A673 (cell line): Measurements from ENCODE around the gene PIGS. TPM values are rescaled to one million over a fixed set of nuclear protein-coding genes. Genes with fewer than 3 reads are reported as not detected.
"Not testable (repeated sequence)": the region's sequence is repeated elsewhere in the genome, so short reads cannot be mapped to it uniquely, and the experiment has no call there.

Experiments
- BruUV-seq: library from RNA; stranded (reverse); fragments of 400-500 nt; replicated peaks from 2 replicates; lab custom pipeline; 2021; lab: Mats Ljungman, UMichigan
- CTCF ChIA-PET: fragments of 300-600 bp; sonication (Branson Sonifier 250); formaldehyde crosslinking; loops from one replicate; lab custom pipeline; 2022; ENCODE audit warnings: antibody characterized with exemption; lab: Charles Lee
- POLR2A ChIA-PET: fragments of 300-600 bp; sonication (Branson Sonifier 250); formaldehyde crosslinking; loops from one replicate; lab custom pipeline; 2022; ENCODE audit warnings: antibody characterized with exemption; ENCODE audit not compliant: low non-redundant PET; lab: Charles Lee
- DNase-seq: peaks from one replicate; pipeline ENCODE4 v3.0.0-alpha.2; 2015; ENCODE audit warnings: low spot score
- H3K27ac ChIP-seq: fragments of 200-600 bp; sonication (generic); 2 replicates; pipeline ENCODE4 v1.5.1; 2016; ENCODE audit warnings: mixed run types, low read depth, mild to moderate bottlenecking, mixed read lengths, antibody characterized with exemption, low read length; ENCODE audit not compliant: poor library complexity, severe bottlenecking
- H3K27me3 ChIP-seq: fragments of 200-600 bp; sonication (generic); replicated peaks from 2 replicates; pipeline ENCODE4 v1.6.1; 2017; ENCODE audit warnings: mixed run types, low read depth, mild to moderate bottlenecking, mixed read lengths, antibody characterized with exemption, low read length; ENCODE audit not compliant: insufficient read depth, poor library complexity
- H3K36me3 ChIP-seq: fragments of 200-600 bp; sonication (generic); 2 replicates; pipeline ENCODE4 v1.6.1; 2016; ENCODE audit warnings: mixed run types, mild to moderate bottlenecking, mixed read lengths, antibody characterized with exemption, low read length; ENCODE audit not compliant: insufficient read depth, poor library complexity, severe bottlenecking
- H3K4me1 ChIP-seq: fragments of 200-600 bp; sonication (generic); 2 replicates; pipeline ENCODE4 v1.6.1; 2017; ENCODE audit warnings: mixed run types, mild to moderate bottlenecking, mixed read lengths, antibody characterized with exemption, low read length; ENCODE audit not compliant: insufficient read depth, poor library complexity, severe bottlenecking
- H3K4me3 ChIP-seq: fragments of 200-600 bp; sonication (generic); 2 replicates; pipeline ENCODE4 v1.5.1; 2016; ENCODE audit warnings: low read depth, mixed run types, mild to moderate bottlenecking, mixed read lengths, low read length; ENCODE audit not compliant: poor library complexity, severe bottlenecking
- H3K9me3 ChIP-seq: fragments of 200-600 bp; sonication (generic); 2 replicates; pipeline ENCODE4 v1.6.1; 2016; ENCODE audit warnings: mixed run types, low read depth, mild to moderate bottlenecking, mixed read lengths, antibody characterized with exemption, low read length; ENCODE audit not compliant: poor library complexity, severe bottlenecking
- CTCF ChIP-seq: fragments of 300-800, 200-600 bp; sonication (generic); conservative IDR thresholded peaks from 2 replicates; pipeline ENCODE4 v1.5.1; 2017; ENCODE audit warnings: low read depth, mild to moderate bottlenecking, antibody characterized with exemption, low read length, moderate library complexity, mixed read lengths
- EZH2 ChIP-seq: fragments of 200-600 bp; sonication (generic); IDR thresholded peaks from 2 replicates; pipeline ENCODE4 v1.6.1; 2017; ENCODE audit warnings: borderline replicate concordance, low read depth, mild to moderate bottlenecking, mixed read lengths, antibody characterized with exemption, low read length; ENCODE audit not compliant: poor library complexity, severe bottlenecking
- intact Hi-C: fragments of 100-400 bp; cut with micrococcal nuclease; formaldehyde crosslinking; loops from one replicate; pipeline ENCODE4 v1.10.0; 2022; ENCODE audit not compliant: unreplicated experiment
- total RNA-seq: library from RNA; stranded (reverse); gene quantifications from 2 replicates; pipeline ENCODE4 v1.2.3, GENCODE V29; 2021

Gene PIGS
- total RNA-seq, 1 experiment from 2014 or later, result 51.6 TPM

GRCh38 chr17:28524476-28525424, 46.6 kb downstream of the PIGS start:
- no peaks in the 10 kb centered on the region for H3K4me1 ChIP-seq
- intact Hi-C loops, result no loop called here
- H3K9me3 ChIP-seq, result no peaks in the 10 kb centered on the region
- no peak overlapping the region for H3K27ac ChIP-seq
- H3K36me3 ChIP-seq, result no peaks in the 10 kb centered on the region
- no peak overlapping the region for H3K4me3 ChIP-seq
- no peak for DNase-seq
- TF ChIP-seq EZH2 (no peak), CTCF (no peak)
- ChIA-PET CTCF (no interaction called here), POLR2A (no interaction called here)
- BruUV-seq, result no TSS peak
- no peaks in the 10 kb centered on the region for H3K27me3 ChIP-seq

- Histone ChIP-seq H3K27me3 (no peaks in the 10 kb centered on the region), H3K36me3 (no peaks in the 10 kb centered on the region), H3K27ac (no peak overlapping the region), H3K9me3 (no peaks in the 10 kb centered on the region), H3K4me3 (no peak overlapping the region), H3K4me1 (no peaks in the 10 kb centered on the region)
- ChIA-PET POLR2A (no interaction called here), CTCF (no interaction called here)
- intact Hi-C loops, result no loop called here
- no peak for DNase-seq
- TF ChIP-seq CTCF (no peak), EZH2 (no peak)
- no TSS peak for BruUV-seq
Measured at GRCh38 chr17:28523876-28524275, 47.4 kb downstream of the PIGS start.

- POLR2A ChIA-PET, result no interaction called here
- H3K27ac ChIP-seq, result no peak overlapping the region
- no peak overlapping the region for H3K4me3 ChIP-seq
- no peaks in the 10 kb centered on the region for H3K36me3 ChIP-seq
- CTCF ChIA-PET, result no interaction called here
- no peak for DNase-seq
- H3K27me3 ChIP-seq, result no peaks in the 10 kb centered on the region
- BruUV-seq, result no TSS peak
- TF ChIP-seq CTCF (no peak), EZH2 (no peak)
- H3K4me1 ChIP-seq, result no peaks in the 10 kb centered on the region
- intact Hi-C loops, result no loop called here
- no peaks in the 10 kb centered on the region for H3K9me3 ChIP-seq
Measured at GRCh38 chr17:28523186-28523585, 48.1 kb downstream of the PIGS start.

GRCh38 chr17:28522281-28522680, 49.0 kb downstream of the PIGS start:
- H3K36me3 ChIP-seq, H3K27me3 ChIP-seq, POLR2A ChIA-PET, H3K27ac ChIP-seq, H3K4me1 ChIP-seq, H3K9me3 ChIP-seq, intact Hi-C loops, BruUV-seq, DNase-seq, H3K4me3 ChIP-seq, CTCF ChIA-PET: not testable (repeated sequence)
